AG10803 (cell line): Measurements from ENCODE around the gene JOSD2.

Source experiments
- DNase-seq: peaks from one replicate; pipeline ENCODE4 v3.0.0; 2010; ENCODE audit warnings: low read depth
- H3K4me3 ChIP-seq: 2 replicates; pipeline ENCODE4 v1.5.1; 2011; ENCODE audit warnings: mild to moderate bottlenecking, low read length, control low read depth
- TF ChIP-seq, protein P1 (sequence below): conservative IDR thresholded peaks from 2 replicates; pipeline ENCODE4 v1.5.1; 2011; ENCODE audit warnings: mild to moderate bottlenecking, low read length, control low read depth, inconsistent platforms

Gene JOSD2

GRCh38 chr19:50486823-50487515 lies 24.0 kb downstream of the JOSD2 start:
- no peak overlapping the region for H3K4me3 ChIP-seq
- peak; percentile 11 for DNase-seq
- TF ChIP-seq, protein P1, sequence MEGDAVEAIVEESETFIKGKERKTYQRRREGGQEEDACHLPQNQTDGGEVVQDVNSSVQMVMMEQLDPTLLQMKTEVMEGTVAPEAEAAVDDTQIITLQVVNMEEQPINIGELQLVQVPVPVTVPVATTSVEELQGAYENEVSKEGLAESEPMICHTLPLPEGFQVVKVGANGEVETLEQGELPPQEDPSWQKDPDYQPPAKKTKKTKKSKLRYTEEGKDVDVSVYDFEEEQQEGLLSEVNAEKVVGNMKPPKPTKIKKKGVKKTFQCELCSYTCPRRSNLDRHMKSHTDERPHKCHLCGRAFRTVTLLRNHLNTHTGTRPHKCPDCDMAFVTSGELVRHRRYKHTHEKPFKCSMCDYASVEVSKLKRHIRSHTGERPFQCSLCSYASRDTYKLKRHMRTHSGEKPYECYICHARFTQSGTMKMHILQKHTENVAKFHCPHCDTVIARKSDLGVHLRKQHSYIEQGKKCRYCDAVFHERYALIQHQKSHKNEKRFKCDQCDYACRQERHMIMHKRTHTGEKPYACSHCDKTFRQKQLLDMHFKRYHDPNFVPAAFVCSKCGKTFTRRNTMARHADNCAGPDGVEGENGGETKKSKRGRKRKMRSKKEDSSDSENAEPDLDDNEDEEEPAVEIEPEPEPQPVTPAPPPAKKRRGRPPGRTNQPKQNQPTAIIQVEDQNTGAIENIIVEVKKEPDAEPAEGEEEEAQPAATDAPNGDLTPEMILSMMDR, result peak; percentile 42

DNA sequence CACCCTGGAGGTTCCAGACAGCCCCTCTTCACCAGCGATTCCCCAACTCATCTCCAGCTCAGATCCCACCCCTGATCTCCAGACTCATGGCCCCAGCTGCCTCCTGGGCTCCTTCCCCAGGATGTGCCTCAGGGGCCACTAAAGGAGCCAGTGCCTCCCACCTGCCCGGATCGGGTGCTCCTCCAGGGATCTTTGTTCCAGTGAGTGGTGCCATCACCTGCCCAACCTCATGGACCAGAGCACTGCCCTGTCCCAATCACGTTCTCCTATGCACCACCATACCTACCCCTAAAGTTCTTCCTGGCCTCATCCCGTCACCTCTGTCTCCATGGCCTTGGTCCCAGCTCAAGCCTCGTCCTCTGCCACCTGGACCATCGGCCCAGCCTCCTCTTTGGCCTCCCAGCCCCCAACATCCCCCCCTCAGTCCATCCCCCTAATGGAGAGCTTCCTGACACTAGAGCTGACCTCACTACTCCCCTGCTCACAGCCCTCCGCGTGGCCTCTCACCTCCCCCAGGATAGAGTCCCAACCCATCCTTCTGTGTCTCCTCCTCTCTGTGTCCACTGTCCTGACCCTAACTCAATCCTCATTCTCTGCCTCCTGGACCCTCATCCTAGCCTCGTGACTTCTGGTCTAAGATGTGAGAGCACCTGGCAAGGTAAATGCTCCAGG lies 25.6 kb downstream of the JOSD2 start:
- TF ChIP-seq, protein P1, result no peak
- H3K4me3 ChIP-seq, result no peak overlapping the region
- DNase-seq, result no peak

GRCh38 chr19:50482916-50483315 lies 28.1 kb downstream of the JOSD2 start:
- no peak overlapping the region for H3K4me3 ChIP-seq
- no peak for DNase-seq
- TF ChIP-seq, protein P1, result no peak

DNA sequence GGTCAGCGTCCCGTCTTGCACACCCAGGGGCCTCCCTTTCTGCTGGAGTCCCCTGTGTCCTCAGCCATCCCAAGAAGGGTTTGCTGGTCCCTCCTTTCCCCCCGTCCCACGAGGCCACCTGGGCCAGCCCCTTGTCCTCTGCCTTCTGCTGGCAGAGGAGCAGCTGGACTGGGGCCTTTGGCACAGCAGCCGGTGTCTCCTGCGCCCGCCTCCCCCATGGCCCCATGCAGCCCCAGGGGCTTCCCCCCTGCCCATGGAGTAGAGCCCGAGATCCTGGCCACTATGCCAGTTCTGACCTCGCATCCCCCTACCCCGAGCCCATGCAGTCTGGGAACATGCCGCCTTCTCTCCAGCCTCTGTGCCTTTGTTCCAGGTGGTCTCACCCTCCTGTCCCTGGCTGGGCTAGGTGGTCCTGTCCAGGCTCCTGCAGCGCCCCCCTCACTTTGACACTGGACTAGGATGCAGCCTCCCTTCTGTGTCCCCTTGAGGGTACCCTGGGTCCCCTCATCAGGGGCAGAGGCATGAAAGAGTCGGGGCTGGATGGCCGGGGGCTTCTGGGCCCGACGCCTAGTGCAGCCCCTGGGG lies 28.6 kb downstream of the JOSD2 start:
- no peak overlapping the region for H3K4me3 ChIP-seq
- no peak for DNase-seq
- TF ChIP-seq, protein P1, result no peak

DNA sequence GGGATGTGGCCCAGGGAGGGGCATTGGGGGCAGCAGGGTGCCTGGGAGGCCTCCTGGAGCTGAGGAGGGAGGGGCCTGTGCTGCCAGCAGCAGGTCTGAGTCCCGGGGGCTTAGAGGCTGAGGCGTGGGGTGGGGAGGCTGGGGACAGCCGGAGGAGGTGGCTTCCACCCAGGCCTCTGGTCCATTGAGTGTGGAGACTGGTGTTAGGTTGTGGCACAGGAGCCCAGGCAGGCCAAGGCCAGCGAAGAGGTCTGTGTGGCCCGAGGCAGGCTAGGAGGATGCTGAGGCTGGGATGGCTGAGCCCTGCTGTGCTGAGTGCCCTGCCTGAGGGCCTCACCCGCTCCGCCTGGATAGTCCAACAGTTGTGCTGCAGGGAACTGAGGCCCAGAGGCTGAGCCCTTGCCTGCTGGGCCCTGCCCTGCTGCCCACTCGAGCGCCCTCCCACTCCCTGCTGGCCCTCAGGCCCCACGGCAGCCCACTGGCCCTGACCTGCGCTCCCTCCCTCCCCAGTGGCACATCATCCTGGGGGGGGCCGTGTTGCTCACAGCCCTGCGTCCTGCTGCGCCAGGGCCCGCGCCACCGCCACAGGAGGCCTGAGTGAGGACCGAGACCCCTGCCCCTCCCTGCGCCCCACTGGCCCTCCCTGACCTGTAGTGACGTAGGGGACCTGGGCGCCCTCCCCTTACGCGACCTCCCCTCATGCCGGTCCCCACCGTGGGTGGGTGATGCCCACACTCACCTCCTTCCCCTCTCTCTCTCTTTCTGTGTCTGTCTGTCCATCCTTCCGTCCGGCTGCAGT lies 29.4 kb downstream of the JOSD2 start:
- TF ChIP-seq, protein P1, result no peak
- no peak overlapping the region for H3K4me3 ChIP-seq
- DNase-seq, result no peak

GRCh38 chr19:50480281-50481111 lies 30.5 kb downstream of the JOSD2 start:
- no peak overlapping the region for H3K4me3 ChIP-seq
- DNase-seq, result no peak
- TF ChIP-seq, protein P1, result no peak
